OCI-LY7 (cell line): ENCODE measurements around the gene PLAC1. TPM values are rescaled to one million over a fixed set of nuclear protein-coding genes. Genes with fewer than 3 reads are reported as not detected.

Experiments used
- BruUV-seq: library from RNA; stranded (reverse); fragments of 400-500 nt; replicated peaks from 2 replicates; lab custom pipeline; 2021; lab: Mats Ljungman, UMichigan
- CTCF ChIA-PET: fragments of 300-600 bp; sonication (Branson Sonifier 250); formaldehyde crosslinking; loops from one replicate; lab custom pipeline; 2022; ENCODE audit warnings: antibody characterized with exemption; ENCODE audit not compliant: unreplicated experiment; lab: Charles Lee
- POLR2A ChIA-PET: fragments of 300-600 bp; sonication (Branson Sonifier 250); formaldehyde crosslinking; loops from one replicate; lab custom pipeline; 2022; ENCODE audit warnings: antibody characterized with exemption; lab: Charles Lee
- DNase-seq: peaks from one replicate; pipeline ENCODE4 v3.0.0-alpha.2; 2015; ENCODE audit warnings: low spot score
- H2AFZ ChIP-seq: fragments of 200-600 bp; sonication (generic), shearing (Covaris generic); 2 replicates; pipeline ENCODE4 v1.6.1; 2014; ENCODE audit warnings: mild to moderate bottlenecking, antibody characterized with exemption, low read length, moderate library complexity
- H3K27ac ChIP-seq: fragments of 200-600 bp; sonication (generic); 2 replicates; pipeline ENCODE4 v1.5.1; 2014; ENCODE audit warnings: mixed run types, low read depth, mild to moderate bottlenecking, moderate library complexity, low read length, inconsistent platforms; ENCODE audit not compliant: poor library complexity, severe bottlenecking
- H3K36me3 ChIP-seq: fragments of 200-600 bp; sonication (generic); 2 replicates; pipeline ENCODE4 v1.6.1; 2014; ENCODE audit warnings: mild to moderate bottlenecking, antibody characterized with exemption, low read length, moderate library complexity, mixed read lengths; ENCODE audit not compliant: insufficient read depth
- H3K4me1 ChIP-seq: fragments of 200-600 bp; sonication (generic); 2 replicates; pipeline ENCODE4 v1.5.1; 2014; ENCODE audit warnings: mild to moderate bottlenecking, low read length; ENCODE audit not compliant: insufficient read depth, poor library complexity, severe bottlenecking
- H3K4me2 ChIP-seq: fragments of 200-600 bp; sonication (generic); 2 replicates; pipeline ENCODE4 v1.6.1; 2014; ENCODE audit warnings: mild to moderate bottlenecking, low read length
- H3K4me3 ChIP-seq: fragments of 200-600 bp; sonication (generic); 2 replicates; pipeline ENCODE4 v1.5.1; 2014; ENCODE audit warnings: mild to moderate bottlenecking, low read depth, low read length; ENCODE audit not compliant: poor library complexity, severe bottlenecking
- H3K79me2 ChIP-seq: fragments of 200-600 bp; sonication (generic); 2 replicates; pipeline ENCODE4 v1.6.1; 2016; ENCODE audit warnings: low read depth, mild to moderate bottlenecking, low read length, moderate library complexity, mixed read lengths; ENCODE audit not compliant: insufficient read depth
- H3K9me2 ChIP-seq: fragments of 200-600 bp; sonication (generic); 2 replicates; pipeline ENCODE4 v1.6.1; 2016; ENCODE audit warnings: mild to moderate bottlenecking, low read length, mixed read lengths; ENCODE audit not compliant: insufficient read depth
- H3K9me3 ChIP-seq: fragments of 200-600 bp; sonication (generic); 2 replicates; pipeline ENCODE4 v1.6.1; 2014; ENCODE audit warnings: mild to moderate bottlenecking, mixed run types, low read length, mixed read lengths
- H4K20me1 ChIP-seq: fragments of 200-600 bp; sonication (generic); 2 replicates; pipeline ENCODE4 v1.6.1; 2014; ENCODE audit warnings: mild to moderate bottlenecking, antibody characterized with exemption, low read length, moderate library complexity, mixed read lengths; ENCODE audit not compliant: insufficient read depth
- EZH2phosphoT487 ChIP-seq: fragments of 200-600 bp; sonication (generic); IDR thresholded peaks from 2 replicates; pipeline ENCODE4 v1.6.1; 2018; ENCODE audit warnings: low read depth, borderline replicate concordance, mild to moderate bottlenecking, mixed run types, antibody characterized with exemption, low read length, moderate library complexity, mixed read lengths
- intact Hi-C: fragments of 100-400 bp; cut with micrococcal nuclease; formaldehyde crosslinking; loops from one replicate; pipeline ENCODE4 v1.10.0; 2022; ENCODE audit not compliant: unreplicated experiment
- total RNA-seq, 2 experiments: library from RNA; depleted of rRNA in 1 of 2; stranded (reverse); fragments of >200 nt in 1 of 2; shearing (Covaris generic) in 1 of 2; gene quantifications; 2 replicates each; pipeline ENCODE4 v1.2.3, GENCODE V29; 2014 to 2022
- TF ChIP-seq, protein P1 (sequence below): fragments of 200-600 bp; sonication (generic); conservative IDR thresholded peaks from 2 replicates; pipeline ENCODE4 v1.5.1; 2014; ENCODE audit warnings: mild to moderate bottlenecking, antibody characterized with exemption, low read length, moderate library complexity, mixed read lengths

PLAC1 gene
- total RNA-seq, 2 experiments from 2014 or later, result 0.28 TPM; not detected in 1

GRCh38 chrX:134551376-134552048, 106.8 kb downstream of the PLAC1 start:
- Histone ChIP-seq H3K4me1 (peaks cover 23% of the 10 kb centered on the region), H3K9me2 (no peaks in the 10 kb centered on the region), H3K4me3 (no peak overlapping the region), H2AFZ (peak overlapping the region; percentile 90; the same call in 1 of the 2 replicates), H3K27ac (no peak overlapping the region), H3K79me2 (peaks cover 5% of the 10 kb centered on the region; the same call in 1 of the 2 replicates), H3K36me3 (no peaks in the 10 kb centered on the region), H3K9me3 (no peaks in the 10 kb centered on the region), H3K4me2 (peak overlapping the region; percentile 91; the same call in 1 of the 2 replicates), H4K20me1 (no peaks in the 10 kb centered on the region)
- TF ChIP-seq, protein P1, sequence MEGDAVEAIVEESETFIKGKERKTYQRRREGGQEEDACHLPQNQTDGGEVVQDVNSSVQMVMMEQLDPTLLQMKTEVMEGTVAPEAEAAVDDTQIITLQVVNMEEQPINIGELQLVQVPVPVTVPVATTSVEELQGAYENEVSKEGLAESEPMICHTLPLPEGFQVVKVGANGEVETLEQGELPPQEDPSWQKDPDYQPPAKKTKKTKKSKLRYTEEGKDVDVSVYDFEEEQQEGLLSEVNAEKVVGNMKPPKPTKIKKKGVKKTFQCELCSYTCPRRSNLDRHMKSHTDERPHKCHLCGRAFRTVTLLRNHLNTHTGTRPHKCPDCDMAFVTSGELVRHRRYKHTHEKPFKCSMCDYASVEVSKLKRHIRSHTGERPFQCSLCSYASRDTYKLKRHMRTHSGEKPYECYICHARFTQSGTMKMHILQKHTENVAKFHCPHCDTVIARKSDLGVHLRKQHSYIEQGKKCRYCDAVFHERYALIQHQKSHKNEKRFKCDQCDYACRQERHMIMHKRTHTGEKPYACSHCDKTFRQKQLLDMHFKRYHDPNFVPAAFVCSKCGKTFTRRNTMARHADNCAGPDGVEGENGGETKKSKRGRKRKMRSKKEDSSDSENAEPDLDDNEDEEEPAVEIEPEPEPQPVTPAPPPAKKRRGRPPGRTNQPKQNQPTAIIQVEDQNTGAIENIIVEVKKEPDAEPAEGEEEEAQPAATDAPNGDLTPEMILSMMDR, result no peak
- TF ChIP-seq EZH2phosphoT487, result no peak
- ChIA-PET POLR2A (interaction anchor here (1.1 kb wide), 1 partner anchor 17 kb away, joined by 3 read pairs; no protein-coding TSS in a partner anchor), CTCF (no interaction called here)
- BruUV-seq, result no TSS peak
- intact Hi-C loops, result no loop called here
- no peak for DNase-seq

GRCh38 chrX:134548257-134549201, 109.7 kb downstream of the PLAC1 start:
- Histone ChIP-seq H3K4me2 (peak overlapping the region; percentile 91), H3K79me2 (peaks cover 5% of the 10 kb centered on the region; the same call in 1 of the 2 replicates), H2AFZ (peak overlapping the region; percentile 90), H3K27ac (peak overlapping the region; percentile 53), H3K36me3 (no peaks in the 10 kb centered on the region), H3K4me3 (peak overlapping the region; percentile 72), H3K9me3 (no peaks in the 10 kb centered on the region), H3K4me1 (peaks cover 23% of the 10 kb centered on the region), H4K20me1 (no peaks in the 10 kb centered on the region), H3K9me2 (no peaks in the 10 kb centered on the region)
- POLR2A ChIA-PET, result no interaction called here
- TF ChIP-seq EZH2phosphoT487, result no peak
- TF ChIP-seq, protein P1, result no peak
- BruUV-seq, result TSS peak; percentile 75
- CTCF ChIA-PET, result no interaction called here
- peak; percentile 16 for DNase-seq
- intact Hi-C loops, result no loop called here
